A673 (cell line): ENCODE measurements around the gene WDR27. TPM values are rescaled to one million over a fixed set of nuclear protein-coding genes. Genes with fewer than 3 reads are reported as not detected.
"Not testable (repeated sequence)": the region's sequence is repeated elsewhere in the genome, so short reads cannot be mapped to it uniquely, and the experiment has no call there.

ENCODE experiments used
- BruUV-seq: library from RNA; stranded (reverse); fragments of 400-500 nt; replicated peaks from 2 replicates; lab custom pipeline; 2021; lab: Mats Ljungman, UMichigan
- CTCF ChIA-PET: fragments of 300-600 bp; sonication (Branson Sonifier 250); formaldehyde crosslinking; loops from one replicate; lab custom pipeline; 2022; ENCODE audit warnings: antibody characterized with exemption; lab: Charles Lee
- POLR2A ChIA-PET: fragments of 300-600 bp; sonication (Branson Sonifier 250); formaldehyde crosslinking; loops from one replicate; lab custom pipeline; 2022; ENCODE audit warnings: antibody characterized with exemption; ENCODE audit not compliant: low non-redundant PET; lab: Charles Lee
- DNase-seq: peaks from one replicate; pipeline ENCODE4 v3.0.0-alpha.2; 2015; ENCODE audit warnings: low spot score
- H3K27ac ChIP-seq: fragments of 200-600 bp; sonication (generic); 2 replicates; pipeline ENCODE4 v1.5.1; 2016; ENCODE audit warnings: mixed run types, low read depth, mild to moderate bottlenecking, mixed read lengths, antibody characterized with exemption, low read length; ENCODE audit not compliant: poor library complexity, severe bottlenecking
- H3K27me3 ChIP-seq: fragments of 200-600 bp; sonication (generic); replicated peaks from 2 replicates; pipeline ENCODE4 v1.6.1; 2017; ENCODE audit warnings: mixed run types, low read depth, mild to moderate bottlenecking, mixed read lengths, antibody characterized with exemption, low read length; ENCODE audit not compliant: insufficient read depth, poor library complexity
- H3K36me3 ChIP-seq: fragments of 200-600 bp; sonication (generic); 2 replicates; pipeline ENCODE4 v1.6.1; 2016; ENCODE audit warnings: mixed run types, mild to moderate bottlenecking, mixed read lengths, antibody characterized with exemption, low read length; ENCODE audit not compliant: insufficient read depth, poor library complexity, severe bottlenecking
- H3K4me1 ChIP-seq: fragments of 200-600 bp; sonication (generic); 2 replicates; pipeline ENCODE4 v1.6.1; 2017; ENCODE audit warnings: mixed run types, mild to moderate bottlenecking, mixed read lengths, antibody characterized with exemption, low read length; ENCODE audit not compliant: insufficient read depth, poor library complexity, severe bottlenecking
- H3K4me3 ChIP-seq: fragments of 200-600 bp; sonication (generic); 2 replicates; pipeline ENCODE4 v1.5.1; 2016; ENCODE audit warnings: low read depth, mixed run types, mild to moderate bottlenecking, mixed read lengths, low read length; ENCODE audit not compliant: poor library complexity, severe bottlenecking
- H3K9me3 ChIP-seq: fragments of 200-600 bp; sonication (generic); 2 replicates; pipeline ENCODE4 v1.6.1; 2016; ENCODE audit warnings: mixed run types, low read depth, mild to moderate bottlenecking, mixed read lengths, antibody characterized with exemption, low read length; ENCODE audit not compliant: poor library complexity, severe bottlenecking
- CTCF ChIP-seq: fragments of 300-800, 200-600 bp; sonication (generic); conservative IDR thresholded peaks from 2 replicates; pipeline ENCODE4 v1.5.1; 2017; ENCODE audit warnings: low read depth, mild to moderate bottlenecking, antibody characterized with exemption, low read length, moderate library complexity, mixed read lengths
- EZH2 ChIP-seq: fragments of 200-600 bp; sonication (generic); IDR thresholded peaks from 2 replicates; pipeline ENCODE4 v1.6.1; 2017; ENCODE audit warnings: borderline replicate concordance, low read depth, mild to moderate bottlenecking, mixed read lengths, antibody characterized with exemption, low read length; ENCODE audit not compliant: poor library complexity, severe bottlenecking
- intact Hi-C: fragments of 100-400 bp; cut with micrococcal nuclease; formaldehyde crosslinking; loops from one replicate; pipeline ENCODE4 v1.10.0; 2022; ENCODE audit not compliant: unreplicated experiment
- total RNA-seq: library from RNA; stranded (reverse); gene quantifications from 2 replicates; pipeline ENCODE4 v1.2.3, GENCODE V29; 2021

Gene WDR27
- total RNA-seq, 1 experiment from 2014 or later = 77.3 TPM

- Histone ChIP-seq H3K27me3 (no peaks in the 10 kb centered on the region), H3K4me1 (no peaks in the 10 kb centered on the region), H3K36me3 (no peaks in the 10 kb centered on the region), H3K4me3 (no peak overlapping the region), H3K27ac (no peak overlapping the region), H3K9me3 (no peaks in the 10 kb centered on the region)
- CTCF ChIA-PET = no interaction called here
- intact Hi-C loops = loop anchor here (10.0 kb wide), 1 partner anchor 559 kb away; no protein-coding TSS in a partner anchor
- POLR2A ChIA-PET = no interaction called here
- BruUV-seq = no TSS peak
- no peak for DNase-seq
- no peak for TF ChIP-seq EZH2
- TF ChIP-seq CTCF = no peak
Measured at GRCh38 chr6:169513478-169514193, 188.2 kb downstream of the WDR27 start.

- intact Hi-C loops = loop anchor here (10.0 kb wide), 1 partner anchor 557 kb away; no protein-coding TSS in a partner anchor
- H3K4me3 ChIP-seq, H3K4me1 ChIP-seq, H3K27me3 ChIP-seq, BruUV-seq, DNase-seq, H3K9me3 ChIP-seq, CTCF ChIA-PET, H3K36me3 ChIP-seq, H3K27ac ChIP-seq, POLR2A ChIA-PET: not testable (repeated sequence)
Measured at GRCh38 chr6:169511785-169512184, 190.0 kb downstream of the WDR27 start.

GRCh38 chr6:169510871-169511270 is 191.0 kb downstream of the WDR27 start:
- ChIA-PET POLR2A (no interaction called here), CTCF (no interaction called here)
- intact Hi-C loops = loop anchor here (10.0 kb wide), 1 partner anchor 556 kb away; no protein-coding TSS in a partner anchor
- no peak for DNase-seq
- H3K4me3 ChIP-seq = no peak overlapping the region
- no peaks in the 10 kb centered on the region for H3K4me1 ChIP-seq
- no TSS peak for BruUV-seq
- no peaks in the 10 kb centered on the region for H3K9me3 ChIP-seq
- no peaks in the 10 kb centered on the region for H3K36me3 ChIP-seq
- no peaks in the 10 kb centered on the region for H3K27me3 ChIP-seq
- TF ChIP-seq CTCF (no peak), EZH2 (no peak)
- no peak overlapping the region for H3K27ac ChIP-seq

GRCh38 chr6:169508452-169508851 is 193.4 kb downstream of the WDR27 start:
- Histone ChIP-seq H3K36me3 (no peaks in the 10 kb centered on the region), H3K4me1 (no peaks in the 10 kb centered on the region), H3K4me3 (no peak overlapping the region), H3K27me3 (no peaks in the 10 kb centered on the region), H3K27ac (no peak overlapping the region), H3K9me3 (no peaks in the 10 kb centered on the region)
- POLR2A ChIA-PET = no interaction called here
- CTCF ChIA-PET = no interaction called here
- intact Hi-C loops = no loop called here
- no TSS peak for BruUV-seq
- TF ChIP-seq CTCF (no peak), EZH2 (no peak)
- no peak for DNase-seq
